ENCODE data around the gene MACROH2A1.

Gene MACROH2A1

DNA sequence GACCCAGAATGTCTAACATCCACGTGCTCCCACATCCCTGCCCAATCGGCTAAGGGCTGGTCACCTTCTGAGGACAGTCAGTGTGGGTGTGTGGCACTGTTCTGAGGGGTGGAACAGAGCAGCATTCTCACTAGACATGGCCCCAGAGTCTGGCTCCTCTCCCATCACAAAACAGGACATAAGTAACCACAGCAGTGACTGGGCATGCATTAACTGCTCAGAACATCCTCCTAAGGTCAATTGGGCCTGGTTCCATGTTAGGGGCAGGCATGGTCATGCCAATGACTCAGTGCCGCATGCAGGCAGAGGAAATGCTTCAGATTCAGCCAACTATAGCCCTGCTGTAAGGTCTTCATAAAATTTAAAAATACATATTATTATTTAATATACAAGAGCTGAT, 12.9 kb downstream of the MACROH2A1 start:
- no peak overlapping the region for H3K4me3 ChIP-seq (ENCODE audit: low read depth, low read length)
- TF ChIP-seq MYC (IDR thresholded peaks at IDR 0.05; ENCODE audit: low read depth, low read length), result no peak
- TF ChIP-seq MAX (IDR thresholded peaks at IDR 0.05; ENCODE audit: low read depth, low read length), result no peak
- TF ChIP-seq, protein P1, sequence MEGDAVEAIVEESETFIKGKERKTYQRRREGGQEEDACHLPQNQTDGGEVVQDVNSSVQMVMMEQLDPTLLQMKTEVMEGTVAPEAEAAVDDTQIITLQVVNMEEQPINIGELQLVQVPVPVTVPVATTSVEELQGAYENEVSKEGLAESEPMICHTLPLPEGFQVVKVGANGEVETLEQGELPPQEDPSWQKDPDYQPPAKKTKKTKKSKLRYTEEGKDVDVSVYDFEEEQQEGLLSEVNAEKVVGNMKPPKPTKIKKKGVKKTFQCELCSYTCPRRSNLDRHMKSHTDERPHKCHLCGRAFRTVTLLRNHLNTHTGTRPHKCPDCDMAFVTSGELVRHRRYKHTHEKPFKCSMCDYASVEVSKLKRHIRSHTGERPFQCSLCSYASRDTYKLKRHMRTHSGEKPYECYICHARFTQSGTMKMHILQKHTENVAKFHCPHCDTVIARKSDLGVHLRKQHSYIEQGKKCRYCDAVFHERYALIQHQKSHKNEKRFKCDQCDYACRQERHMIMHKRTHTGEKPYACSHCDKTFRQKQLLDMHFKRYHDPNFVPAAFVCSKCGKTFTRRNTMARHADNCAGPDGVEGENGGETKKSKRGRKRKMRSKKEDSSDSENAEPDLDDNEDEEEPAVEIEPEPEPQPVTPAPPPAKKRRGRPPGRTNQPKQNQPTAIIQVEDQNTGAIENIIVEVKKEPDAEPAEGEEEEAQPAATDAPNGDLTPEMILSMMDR (IDR thresholded peaks at IDR 0.05; ENCODE audit: low read depth, low read length), result no peak
- TF ChIP-seq POLR2A (IDR thresholded peaks at IDR 0.05; ENCODE audit: extremely low read depth, insufficient read length), result no peak
- no peak for DNase-seq (ENCODE audit: low read depth)

DNA sequence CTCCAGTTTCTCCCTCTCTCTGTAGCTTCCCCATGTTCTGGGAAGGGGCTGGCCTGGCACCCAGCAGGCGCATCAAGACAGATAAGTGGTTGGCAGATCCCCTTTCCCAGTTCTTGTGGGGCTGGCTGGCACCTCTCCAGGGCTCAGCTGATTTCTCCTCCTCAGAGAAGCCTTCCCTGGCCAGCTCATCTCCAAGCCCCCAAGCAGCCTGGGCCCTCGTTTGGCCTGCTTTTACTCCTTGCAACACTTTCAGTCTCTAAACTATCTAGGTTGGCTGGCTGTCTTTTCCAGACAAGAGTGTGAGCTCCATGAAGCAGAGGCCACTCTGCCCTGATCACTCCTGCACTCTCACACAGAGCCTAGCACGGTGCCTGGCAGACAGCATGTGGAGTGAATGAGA, 13.5 kb downstream of the MACROH2A1 start:
- no peak overlapping the region for H3K4me3 ChIP-seq (ENCODE audit: low read depth, low read length)
- no peak for TF ChIP-seq POLR2A (IDR thresholded peaks at IDR 0.05; ENCODE audit: extremely low read depth, insufficient read length)
- no peak for TF ChIP-seq MAX (IDR thresholded peaks at IDR 0.05; ENCODE audit: low read depth, low read length)
- TF ChIP-seq, protein P1 (IDR thresholded peaks at IDR 0.05; ENCODE audit: low read depth, low read length), result no peak
- TF ChIP-seq MYC (IDR thresholded peaks at IDR 0.05; ENCODE audit: low read depth, low read length), result no peak
- no peak for DNase-seq (ENCODE audit: low read depth)

GRCh38 chr5:135384898-135385297, 14.1 kb downstream of the MACROH2A1 start:
- TF ChIP-seq MAX (IDR thresholded peaks at IDR 0.05; ENCODE audit: low read depth, low read length) (no peak), POLR2A (IDR thresholded peaks at IDR 0.05; ENCODE audit: extremely low read depth, insufficient read length) (no peak), MYC (IDR thresholded peaks at IDR 0.05; ENCODE audit: low read depth, low read length) (no peak)
- TF ChIP-seq, protein P1 (IDR thresholded peaks at IDR 0.05; ENCODE audit: low read depth, low read length), result no peak
- H3K4me3 ChIP-seq (ENCODE audit: low read depth, low read length), result no peak overlapping the region
- no peak for DNase-seq (ENCODE audit: low read depth)

DNA sequence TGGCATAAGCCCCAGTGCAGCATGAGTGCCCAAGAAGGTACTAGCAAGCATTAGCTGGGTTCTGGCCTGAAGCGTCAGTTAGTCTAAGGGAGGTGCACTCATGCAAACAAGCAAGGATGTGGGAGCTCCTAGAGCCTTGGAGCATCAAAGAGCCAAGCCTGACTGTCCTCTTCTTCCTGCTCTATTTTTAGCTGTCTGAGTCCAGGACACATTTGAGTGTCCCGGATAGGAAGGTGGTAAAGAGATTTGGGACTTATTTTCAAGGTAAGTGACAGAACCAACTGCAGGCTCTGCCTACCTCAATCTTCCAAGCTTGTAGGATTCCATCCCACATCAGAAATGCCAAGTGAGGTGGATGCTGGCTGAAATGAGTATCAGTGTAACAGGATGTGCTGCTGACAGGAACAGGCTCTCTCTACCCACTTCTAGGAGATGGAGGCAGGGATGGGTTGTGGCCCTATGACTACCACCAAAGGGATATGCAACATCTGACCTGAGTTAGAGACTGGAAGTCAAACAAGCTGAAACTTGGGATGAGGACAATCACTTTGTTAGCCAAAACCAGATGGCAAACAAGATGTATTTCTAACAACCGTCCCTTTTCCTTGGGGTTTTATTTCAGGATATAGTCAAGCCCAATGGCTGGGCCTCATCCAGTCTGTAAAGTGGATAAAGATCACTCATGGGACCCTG, 15.1 kb downstream of the MACROH2A1 start:
- TF ChIP-seq MYC (IDR thresholded peaks at IDR 0.05; ENCODE audit: low read depth, low read length) (no peak), POLR2A (IDR thresholded peaks at IDR 0.05; ENCODE audit: extremely low read depth, insufficient read length) (no peak), MAX (IDR thresholded peaks at IDR 0.05; ENCODE audit: low read depth, low read length) (no peak)
- TF ChIP-seq, protein P1 (IDR thresholded peaks at IDR 0.05; ENCODE audit: low read depth, low read length), result no peak
- no peak for DNase-seq (ENCODE audit: low read depth)
- H3K4me3 ChIP-seq (ENCODE audit: low read depth, low read length), result no peak overlapping the region

DNA sequence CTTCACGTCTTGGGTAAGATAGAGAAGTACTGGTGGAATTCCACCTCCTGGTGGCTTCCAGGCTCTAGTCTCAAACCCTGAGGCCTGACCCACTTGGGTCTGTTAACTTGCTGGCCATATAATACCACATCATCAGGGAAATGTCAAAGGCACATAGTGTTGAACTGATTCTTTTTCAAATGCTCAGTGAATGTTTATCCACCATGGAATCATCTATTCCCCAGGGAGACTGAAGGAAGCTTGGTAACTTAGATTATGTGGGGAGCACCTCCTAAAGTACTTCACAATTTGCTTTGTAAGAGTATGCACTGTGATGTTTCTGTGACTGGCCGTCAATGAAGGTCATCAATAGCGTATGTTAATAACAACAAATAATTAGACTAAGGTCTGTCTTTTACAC, 16.1 kb downstream of the MACROH2A1 start:
- DNase-seq (ENCODE audit: low read depth), result no peak
- H3K4me3 ChIP-seq (ENCODE audit: low read depth, low read length), result no peak overlapping the region
- TF ChIP-seq POLR2A (IDR thresholded peaks at IDR 0.05; ENCODE audit: extremely low read depth, insufficient read length) (no peak), MAX (IDR thresholded peaks at IDR 0.05; ENCODE audit: low read depth, low read length) (no peak), MYC (IDR thresholded peaks at IDR 0.05; ENCODE audit: low read depth, low read length) (no peak)
- TF ChIP-seq, protein P1 (IDR thresholded peaks at IDR 0.05; ENCODE audit: low read depth, low read length), result no peak

All from NB4 (cell line).